GM21529 (cell line): ENCODE results near the gene COL18A1.
A peak's percentile ranks its signal among the peaks of the same experiment; 100 is the strongest.

Experiments used
- ATAC-seq: cut with Tn5 transposase; IDR thresholded peaks from one replicate; pipeline ENCODE4 v1.9.1; 2021; ENCODE audit not compliant: unreplicated experiment

Gene COL18A1

DNA sequence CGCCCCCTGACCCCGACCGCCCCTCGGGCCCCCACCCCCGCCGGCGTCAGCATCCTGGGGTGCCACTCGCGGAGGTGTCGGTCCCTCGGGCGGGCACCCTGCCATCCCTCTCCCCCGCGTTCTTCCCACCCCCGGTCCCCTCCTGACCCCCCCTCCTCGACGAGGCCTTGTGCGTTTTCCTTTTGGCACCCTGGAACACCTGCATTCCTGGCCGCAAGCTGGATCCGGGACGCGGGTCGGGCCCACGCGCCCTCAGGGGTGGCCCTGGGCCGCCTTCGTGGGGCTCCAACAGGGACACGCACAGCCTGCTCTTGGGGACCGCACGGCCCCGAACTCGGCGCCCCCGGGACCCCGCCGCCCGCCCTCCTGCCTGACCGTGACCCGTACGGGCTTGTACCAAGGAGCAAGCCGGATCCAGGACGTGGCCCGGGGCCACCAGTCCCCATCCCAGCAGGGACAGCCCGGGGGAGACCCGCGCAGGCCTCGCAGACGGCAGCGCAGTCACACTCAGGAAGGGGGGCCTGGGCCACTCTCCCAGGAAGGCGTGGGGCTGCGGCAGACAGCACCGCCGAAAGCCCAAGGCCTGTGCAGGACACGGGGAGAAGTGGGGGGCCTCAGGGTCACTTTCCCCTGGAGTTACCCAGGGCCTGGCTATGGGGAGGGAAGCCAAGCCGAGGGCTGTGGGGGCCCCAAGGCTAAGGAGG lies 137.9 kb downstream of the COL18A1 start:
- ATAC-seq = no peak

DNA sequence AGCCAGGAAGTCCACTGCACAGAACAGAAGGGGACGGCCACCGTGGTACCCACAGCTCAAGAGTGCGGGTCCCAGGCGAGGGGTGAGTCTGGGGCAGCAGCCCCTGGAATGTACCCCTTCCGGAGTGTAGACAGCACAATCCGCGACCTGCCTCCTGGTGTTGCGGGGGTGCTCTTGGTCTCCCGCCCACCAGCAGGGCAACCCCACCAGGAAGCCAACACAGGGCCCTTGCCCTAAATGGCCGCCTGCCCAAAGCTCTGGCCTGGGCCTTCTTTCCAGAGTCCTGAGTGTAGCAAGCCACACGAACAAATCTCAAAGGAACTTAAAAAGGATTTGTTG lies 138.4 kb downstream of the COL18A1 start:
- ATAC-seq = no peak

DNA sequence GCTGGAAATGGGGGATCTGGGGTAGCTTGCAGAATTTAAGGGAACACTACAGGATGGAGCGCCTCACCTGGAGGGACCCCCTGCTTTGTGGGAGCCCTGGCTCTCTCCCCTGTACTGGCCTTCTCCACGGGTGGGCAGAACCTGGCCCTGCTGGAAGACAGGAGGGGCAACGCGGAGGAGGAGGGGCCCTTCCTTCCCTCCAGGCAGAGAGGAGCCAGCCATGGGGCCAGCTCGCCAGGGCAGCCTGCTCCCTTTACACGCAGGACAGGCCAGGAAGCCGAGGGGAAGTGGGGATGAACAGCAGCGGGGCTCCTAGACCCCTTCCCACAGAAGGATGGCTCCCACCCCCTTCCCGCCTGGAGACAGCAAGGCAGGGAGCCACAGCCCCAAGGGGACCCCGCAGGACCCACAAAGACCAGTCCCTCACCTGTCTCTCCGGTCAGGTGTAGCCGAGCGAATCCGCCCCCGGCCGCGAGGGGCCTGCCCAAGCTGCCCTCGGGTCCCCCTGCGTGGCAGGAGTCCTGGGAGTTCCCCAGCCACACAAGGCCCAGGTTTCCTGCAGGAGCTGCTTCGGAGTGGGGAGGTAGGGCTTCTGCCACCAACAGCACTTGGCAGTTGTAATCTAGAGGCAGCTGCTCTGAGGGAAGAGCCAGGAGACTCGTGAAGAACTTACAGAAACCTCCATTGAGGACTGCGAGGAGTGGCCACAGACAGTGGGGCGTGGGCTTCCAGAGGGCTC lies 138.9 kb downstream of the COL18A1 start:
- ATAC-seq = no peak

DNA sequence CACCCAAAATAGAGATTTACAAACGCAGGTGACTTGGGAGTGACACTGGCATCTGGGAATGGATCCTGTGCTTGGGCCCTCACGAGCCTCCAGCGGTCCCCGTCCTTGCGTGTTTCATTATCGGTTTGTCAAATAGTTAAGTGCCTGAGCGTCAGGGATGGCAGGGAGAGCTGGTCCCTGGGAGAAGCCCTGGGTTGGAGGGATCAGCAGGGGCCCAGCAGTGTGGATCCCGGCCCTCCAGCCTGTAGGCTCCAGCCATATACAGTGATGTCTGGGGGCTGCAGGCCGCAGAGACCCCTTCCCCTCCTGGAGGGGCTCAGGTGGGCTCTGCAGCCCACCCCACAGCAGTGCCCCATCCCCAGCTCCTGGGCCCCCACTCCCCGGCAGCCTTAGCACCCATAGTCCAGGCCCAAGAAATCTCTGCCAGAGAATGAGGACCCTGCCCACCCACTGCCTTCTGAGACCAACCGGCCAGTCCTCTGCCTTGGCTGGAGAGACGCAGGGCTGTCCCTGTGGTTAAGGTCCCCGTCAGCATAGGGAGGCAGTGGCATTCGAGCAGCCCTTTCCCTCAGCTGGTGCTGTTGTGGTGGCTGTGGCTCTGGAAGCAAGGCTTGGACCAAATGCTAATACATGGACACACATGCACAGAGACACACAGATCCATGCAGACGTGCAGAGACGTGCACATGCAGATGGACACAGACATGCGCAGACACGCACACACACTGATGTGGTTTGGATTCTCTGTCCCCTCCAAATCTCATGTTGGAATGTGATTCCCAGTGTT lies 139.7 kb downstream of the COL18A1 start:
- ATAC-seq = no peak

DNA sequence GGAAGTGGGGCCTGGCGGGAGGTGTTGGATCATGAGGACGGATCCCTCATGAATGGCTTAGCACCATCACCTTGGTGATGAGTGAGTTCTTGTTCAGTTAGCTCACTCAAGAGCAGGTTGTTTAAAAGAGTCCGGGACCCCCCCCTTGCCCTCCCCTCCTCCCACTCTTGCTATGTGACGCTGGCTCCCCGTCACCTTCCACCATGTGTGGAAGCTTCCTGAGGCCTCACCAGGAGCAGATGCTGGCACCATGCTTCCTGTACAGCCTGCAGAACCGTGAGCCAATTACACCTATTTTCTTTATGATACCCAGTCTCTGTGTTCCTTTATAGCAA lies 140.2 kb downstream of the COL18A1 start:
- ATAC-seq = no peak

DNA sequence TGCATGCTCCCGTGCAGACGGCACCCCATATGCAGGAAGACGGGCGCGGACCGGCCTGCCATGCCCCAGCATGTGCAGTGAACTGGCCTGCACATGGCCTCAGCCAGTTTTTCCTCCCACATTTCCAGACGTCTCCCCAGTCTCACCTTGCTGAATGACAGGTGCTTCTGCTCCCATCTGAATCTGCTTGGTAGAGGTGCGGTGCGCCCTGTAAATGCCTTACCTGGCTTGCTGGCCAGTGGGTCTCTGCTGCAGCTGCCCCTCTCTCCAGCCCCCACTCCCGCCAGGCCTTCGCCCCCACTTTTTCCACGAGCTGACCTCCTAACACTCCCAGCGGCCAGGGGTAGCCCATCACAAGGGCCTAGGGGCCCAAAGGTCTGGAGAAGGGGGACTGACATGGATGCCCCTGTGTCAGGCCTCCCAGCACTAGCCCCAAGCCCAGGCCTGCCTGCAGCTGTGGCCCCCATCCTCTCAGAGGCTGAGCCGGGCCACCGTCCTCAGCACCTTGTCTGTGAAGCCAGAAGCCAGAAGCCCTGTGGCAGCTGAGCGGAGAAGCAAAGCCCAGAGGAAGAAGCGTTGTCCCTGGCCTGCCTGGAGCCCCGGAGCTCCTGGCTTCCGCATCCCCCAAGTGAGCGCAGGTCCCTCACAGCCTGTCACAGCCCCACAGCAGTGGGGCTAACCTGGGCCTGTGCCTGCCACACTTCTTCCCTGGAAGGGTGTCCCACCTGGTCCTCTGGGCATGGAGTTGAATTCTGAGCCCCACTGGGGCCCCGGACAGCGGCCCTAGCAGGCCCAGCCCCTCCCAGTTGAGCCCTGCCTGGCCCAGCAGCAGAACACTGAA lies 140.9 kb downstream of the COL18A1 start:
- ATAC-seq = no peak

DNA sequence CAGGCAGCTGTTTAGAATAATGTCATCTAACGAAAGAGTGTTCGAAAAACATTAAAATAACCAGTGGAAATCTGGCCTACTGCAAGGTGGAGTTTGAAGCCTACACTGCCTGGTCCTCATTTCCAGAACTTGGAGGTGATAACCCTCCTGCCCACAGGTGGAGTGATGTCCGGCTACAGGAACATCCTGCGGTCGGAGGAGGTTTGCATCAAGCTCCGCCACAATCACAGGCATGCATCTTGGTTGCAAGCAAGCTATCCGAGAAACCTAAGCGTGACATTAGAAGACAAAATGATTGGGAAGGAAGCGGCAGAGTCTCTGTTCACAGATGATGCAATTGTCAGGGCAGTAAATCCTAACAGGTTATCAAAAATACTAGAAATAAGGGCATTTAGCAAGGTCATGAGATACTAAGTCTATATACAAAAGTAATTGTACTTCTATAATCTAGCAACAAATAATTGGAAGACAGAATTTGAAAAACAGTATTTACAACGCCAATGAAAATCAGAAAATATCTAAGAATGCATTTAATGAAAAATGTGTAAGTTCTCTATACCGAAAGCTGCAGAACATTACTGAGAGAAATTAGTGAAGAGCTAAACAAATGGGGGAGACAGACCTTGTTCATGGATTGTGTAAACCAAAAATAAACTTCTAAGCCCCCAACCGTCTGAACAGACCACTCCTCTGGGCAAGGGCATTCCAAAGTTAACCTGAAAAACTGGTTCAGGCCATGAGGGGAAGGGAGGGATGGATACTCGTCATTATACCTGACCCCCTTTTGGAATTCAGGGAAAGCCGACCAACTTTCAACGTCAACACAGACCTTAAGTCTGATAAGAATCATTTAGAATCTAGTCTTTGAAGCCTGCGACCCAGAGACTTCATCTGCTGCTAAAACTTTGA lies 141.9 kb downstream of the COL18A1 start:
- no peak for ATAC-seq

DNA sequence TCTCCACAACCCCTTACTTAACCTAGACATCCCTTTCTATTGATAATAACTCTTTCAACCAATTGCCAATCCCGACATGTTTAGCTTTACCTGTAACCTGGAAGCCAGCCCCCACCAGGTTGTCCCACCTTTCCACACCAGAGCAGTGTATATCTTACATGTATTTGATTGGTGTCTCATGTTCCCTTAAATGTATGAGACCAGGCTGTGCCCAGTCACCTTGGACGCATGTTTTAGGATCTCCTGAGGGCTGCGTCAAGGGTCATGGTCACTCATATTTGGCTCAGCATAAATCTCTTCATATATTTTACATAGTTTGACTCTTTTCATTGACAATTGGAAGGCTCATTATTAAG lies 142.6 kb downstream of the COL18A1 start:
- no peak for ATAC-seq

DNA sequence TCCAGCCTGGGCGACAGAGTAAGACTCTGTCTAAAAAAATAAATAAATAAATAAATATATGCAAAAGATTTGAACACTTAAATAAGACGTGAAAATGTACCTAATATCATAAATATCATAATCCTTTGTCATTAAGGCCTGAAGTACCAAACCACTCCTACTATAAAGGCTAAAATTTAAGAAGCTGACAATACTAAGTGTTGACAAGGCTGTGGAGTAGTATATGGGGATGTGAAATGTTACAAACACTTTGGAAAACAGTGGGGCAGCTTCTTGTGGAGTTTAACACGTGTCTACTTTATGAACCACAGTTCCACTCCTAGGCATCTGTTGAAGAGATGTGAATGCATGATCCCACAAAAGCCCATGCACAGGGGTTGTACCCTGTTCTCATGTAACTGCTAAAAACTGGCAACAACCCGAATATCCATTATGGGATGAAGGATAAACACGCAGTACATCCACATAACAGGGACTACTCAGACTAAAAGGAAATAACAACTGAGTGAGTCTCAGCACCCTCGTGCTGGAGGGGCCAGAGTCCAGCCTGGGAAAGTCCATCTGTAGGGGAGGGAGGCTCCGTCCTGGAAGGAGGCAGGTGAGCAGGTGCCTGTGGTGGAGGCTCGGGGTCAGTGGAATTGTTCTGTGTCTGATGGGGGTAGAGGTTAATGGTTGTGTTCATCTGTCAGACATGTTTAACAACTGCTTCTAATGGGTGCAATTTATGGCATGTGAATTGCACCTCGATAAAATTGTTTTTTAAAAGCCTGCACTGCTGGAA lies 143.9 kb downstream of the COL18A1 start:
- no peak for ATAC-seq

DNA sequence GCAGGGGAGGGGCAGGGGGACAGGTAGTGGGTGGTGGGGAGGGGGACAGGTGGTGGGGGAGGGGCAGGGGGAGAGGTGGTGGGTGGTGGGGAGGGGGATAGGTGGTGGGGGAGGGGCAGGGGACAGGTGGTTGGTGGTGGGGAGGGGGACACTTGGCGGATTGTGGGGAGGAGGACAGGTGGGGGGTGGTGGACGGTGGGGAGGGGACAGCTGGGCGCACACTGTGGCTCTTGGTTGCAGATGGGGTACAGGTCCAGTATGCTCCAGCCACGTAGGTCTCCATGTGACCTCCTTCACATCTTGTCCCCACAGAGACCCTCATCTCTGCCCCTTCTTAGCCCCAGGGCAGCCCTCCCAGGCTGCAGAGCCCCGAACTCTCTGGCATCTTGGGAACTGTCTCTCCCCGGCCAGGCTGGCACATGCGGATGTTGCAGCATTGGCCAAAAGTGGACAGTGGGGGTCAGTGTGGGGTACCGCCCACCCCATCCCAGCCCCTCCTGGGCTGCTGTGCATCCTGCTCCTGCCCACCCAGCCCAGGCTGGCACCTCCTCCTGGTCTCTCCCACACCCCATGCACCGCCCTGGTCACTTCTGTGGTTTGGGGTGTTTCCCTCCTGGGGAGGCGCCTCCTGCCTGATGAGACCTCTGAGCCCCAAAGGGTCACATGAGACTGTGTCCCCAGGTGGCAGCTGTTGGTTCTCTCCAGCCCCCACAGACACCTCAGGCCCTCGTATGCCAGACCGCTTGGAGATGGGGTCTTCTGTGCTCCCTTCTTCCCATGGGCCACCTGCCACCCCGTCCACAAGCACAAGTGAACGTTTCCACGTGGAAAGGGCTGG lies 144.9 kb downstream of the COL18A1 start:
- peak; percentile 41 for ATAC-seq

DNA sequence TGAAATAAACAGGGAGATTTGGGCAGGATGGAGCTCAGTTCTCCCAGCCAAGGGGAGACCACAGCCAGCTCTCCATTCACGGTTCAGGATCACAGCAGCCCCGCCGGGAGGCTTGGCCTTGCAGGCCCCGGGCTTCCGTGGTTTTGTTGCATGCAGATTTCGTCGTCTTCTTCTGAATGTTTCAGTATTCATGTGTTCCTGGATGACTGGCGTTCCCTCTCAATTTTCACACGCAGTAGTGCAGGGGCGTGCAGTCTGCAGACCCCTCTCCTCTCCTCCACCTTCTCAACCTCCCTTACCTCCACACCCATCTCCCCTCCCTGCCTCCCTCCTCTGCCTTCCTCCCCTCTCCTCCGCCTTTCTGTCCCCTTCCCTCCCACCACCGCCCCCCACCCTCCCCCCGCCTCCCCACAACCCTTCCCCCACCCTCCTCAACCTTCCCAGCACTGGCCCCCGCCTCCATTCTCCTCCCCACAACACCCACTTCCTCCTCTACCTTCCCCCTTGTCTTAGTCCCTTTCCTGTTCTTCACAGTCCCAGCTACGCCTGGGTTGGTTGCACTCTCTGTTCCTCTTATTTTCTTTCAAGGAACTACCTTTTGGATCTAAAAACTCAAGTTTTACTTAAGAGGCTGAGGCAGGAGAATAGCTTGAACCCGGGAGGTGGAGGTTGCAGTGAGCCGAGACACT lies 145.7 kb downstream of the COL18A1 start:
- ATAC-seq = peak; percentile 68

DNA sequence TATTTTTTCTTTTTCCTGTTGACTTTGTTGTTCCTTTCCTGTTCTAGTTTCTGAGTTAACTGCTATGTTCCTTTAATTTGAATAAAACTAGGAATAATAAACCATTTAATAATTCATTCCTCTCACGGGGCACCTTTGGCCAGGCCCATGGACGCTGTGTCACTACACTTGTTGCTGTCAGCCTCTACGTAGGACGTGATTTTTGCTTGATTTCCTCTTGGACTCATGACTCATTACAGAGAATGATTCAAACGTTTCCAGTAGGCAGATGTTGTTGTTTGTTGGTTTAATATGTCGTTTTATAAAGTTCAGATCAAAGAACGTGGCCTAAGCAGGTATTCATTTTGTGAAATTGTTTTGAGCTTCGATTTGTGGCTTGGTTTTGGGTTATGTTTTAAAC lies 146.4 kb downstream of the COL18A1 start:
- no peak for ATAC-seq

DNA sequence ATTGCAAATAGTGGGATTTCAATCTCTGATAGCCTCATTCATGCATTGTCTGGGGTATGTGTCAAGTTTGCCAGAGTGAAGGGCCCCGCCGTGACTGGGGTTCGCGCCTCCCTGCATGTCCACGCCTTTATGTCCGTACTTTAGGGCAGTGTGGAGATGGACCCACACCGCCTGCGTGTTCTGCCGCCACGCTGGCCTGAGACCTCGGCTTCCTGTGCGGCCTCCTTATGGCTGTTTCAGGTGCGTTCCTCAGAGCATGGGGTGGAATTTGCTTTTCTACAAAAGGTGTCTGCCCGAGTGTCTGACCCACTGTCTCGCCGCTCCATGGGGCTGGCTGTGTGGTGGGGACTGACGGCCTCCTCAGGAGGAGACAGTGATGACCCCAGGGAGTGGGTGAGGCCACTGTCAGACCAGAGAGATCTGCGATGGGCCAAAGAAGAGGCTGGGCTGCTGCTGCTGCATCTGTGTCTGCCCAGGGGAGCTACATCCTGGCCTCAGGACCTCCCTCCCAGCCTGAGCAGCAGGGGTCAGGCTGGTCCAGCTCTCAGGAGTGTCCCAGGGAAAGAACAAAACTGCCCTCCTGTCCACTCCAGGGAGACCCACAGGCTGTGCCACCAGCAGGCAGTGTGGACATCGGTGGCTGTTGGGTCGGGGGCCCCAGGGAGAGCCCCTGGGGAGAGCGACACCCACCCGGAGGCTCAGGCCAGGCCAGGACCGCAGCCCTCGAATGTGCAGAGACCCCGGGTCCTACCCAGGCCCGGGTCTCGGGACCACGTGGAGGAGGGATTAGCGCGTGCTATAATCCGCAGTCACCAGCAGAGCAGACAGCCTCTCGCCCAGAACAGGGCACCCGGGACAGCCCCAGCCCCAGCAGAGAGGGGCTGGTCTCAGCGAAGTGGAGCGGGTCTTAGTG lies 147.1 kb downstream of the COL18A1 start:
- ATAC-seq = no peak

DNA sequence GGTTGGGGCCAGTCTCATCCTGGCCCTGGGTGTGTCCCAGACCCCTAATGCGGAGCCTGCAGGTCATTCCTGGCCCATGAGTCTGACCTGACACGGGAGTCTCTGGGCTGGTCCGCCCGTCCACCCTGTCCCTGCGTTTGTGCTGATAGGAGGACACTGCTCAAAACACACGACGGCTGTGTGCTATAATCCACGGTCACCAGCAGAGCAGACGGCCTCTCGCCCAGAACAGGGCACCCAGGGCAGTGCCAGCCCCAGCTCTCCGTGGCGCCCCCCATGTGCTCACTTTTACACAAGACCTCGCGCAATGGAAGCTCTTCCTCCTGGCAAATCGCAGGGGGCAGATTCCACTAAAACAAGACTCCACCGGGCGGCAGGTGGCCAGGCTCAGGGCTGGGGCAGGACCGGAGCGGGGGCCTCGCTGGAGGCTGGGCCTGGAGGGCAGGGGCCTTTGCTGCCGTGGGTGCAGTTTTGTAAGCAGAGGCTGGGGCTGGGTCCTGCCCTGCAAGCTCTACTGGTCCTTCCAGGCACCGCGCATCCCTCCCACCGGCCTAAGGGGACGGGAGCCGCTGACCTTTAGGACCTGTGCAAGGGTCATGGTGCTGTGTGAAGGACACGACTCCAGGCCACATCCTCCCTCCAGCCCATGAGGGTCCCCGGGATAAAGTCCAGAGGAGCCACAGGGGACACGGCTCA lies 147.9 kb downstream of the COL18A1 start:
- ATAC-seq = no peak

DNA sequence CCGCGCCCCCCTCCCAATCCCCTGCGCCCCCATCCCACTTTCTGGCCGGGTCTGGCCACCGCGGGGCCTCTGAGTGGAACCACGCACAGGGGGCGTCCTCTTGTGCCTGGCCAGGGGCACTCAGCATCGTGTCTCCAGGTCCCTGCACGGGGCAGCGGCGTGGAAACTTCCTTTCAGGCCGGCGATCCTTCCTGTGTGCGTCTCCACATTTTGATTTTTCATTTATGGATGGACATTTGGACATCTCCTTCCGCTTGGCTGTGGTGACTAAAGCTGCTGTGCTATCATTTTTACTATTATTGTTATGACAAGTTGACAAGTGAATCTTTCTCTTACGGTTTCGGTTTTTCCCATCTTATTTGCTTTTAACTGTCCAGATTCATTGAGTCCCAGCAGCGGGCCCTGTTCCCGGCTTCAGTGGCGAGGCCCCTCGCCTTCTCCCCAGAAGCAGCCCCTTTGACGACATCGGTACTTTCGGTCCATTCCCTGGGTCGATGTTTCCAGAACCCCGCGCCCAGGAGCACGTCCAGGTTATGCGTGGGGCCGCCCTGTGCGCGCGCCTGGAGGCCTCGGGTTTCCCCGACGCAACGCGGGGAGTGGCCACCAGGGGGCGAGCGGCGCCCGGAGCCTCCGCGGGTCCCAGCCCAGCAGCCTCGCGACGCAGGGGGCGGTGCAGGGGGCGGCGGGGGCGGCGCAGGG lies 149.7 kb downstream of the COL18A1 start:
- peak; percentile 39 for ATAC-seq

DNA sequence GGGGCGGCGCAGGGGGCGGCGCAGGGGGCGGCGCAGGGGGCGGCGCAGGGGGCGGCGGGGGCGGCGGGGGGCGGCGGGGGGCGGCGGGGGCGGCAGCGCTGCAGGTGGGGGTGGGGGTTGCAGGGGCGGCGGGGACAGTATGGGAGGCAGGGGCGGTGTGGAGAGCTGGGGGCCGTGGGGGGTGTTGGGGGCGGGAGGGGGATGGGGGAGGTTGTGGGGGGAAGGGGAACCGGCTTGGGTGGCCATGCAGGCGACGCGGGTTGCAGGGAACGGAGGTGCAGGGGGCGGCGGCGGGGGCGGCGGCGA lies 150.2 kb downstream of the COL18A1 start:
- no peak for ATAC-seq
